Astrocyte of the cerebellum (primary cell): ENCODE results near the gene GPC5.

ENCODE experiments used
- DNase-seq: peaks from one replicate; pipeline ENCODE4 v3.0.0-alpha.2; 2011; ENCODE audit warnings: low read depth
- H3K4me3 ChIP-seq: 2 replicates; pipeline ENCODE4 v1.5.1; 2011; ENCODE audit warnings: mild to moderate bottlenecking, low read depth, low read length, moderate library complexity
- in situ Hi-C: cut with HindIII; loops from 2 replicates; pipeline ENCODE4 v1.10.0; 2017; ENCODE audit warnings: low sequenced_read_pairs
- TF ChIP-seq, protein P1 (sequence below): IDR thresholded peaks from 2 replicates; pipeline ENCODE4 v1.5.1; 2012; ENCODE audit warnings: low read length, low read depth, moderate library complexity, mild to moderate bottlenecking; ENCODE audit errors: missing control alignments

Gene GPC5

DNA sequence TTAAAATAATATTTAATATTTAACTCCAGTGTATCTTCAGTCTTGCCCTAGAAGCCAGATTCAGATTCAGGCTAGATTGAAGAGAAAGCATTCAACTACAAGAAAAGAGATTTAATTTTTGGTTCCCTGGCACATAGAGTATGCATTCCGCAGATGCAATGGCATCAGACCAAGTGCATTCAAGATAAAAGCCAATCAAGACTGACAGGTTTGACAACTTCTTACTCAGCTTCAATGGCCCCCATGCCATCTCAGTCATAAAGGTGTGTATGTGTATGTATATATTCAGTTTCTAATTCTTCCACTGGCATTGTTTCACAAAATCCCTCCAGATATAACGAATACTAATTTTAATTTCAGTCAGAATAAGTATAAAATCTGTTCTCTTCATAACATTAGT is 1177.4 kb downstream of the GPC5 start:
- TF ChIP-seq, protein P1, sequence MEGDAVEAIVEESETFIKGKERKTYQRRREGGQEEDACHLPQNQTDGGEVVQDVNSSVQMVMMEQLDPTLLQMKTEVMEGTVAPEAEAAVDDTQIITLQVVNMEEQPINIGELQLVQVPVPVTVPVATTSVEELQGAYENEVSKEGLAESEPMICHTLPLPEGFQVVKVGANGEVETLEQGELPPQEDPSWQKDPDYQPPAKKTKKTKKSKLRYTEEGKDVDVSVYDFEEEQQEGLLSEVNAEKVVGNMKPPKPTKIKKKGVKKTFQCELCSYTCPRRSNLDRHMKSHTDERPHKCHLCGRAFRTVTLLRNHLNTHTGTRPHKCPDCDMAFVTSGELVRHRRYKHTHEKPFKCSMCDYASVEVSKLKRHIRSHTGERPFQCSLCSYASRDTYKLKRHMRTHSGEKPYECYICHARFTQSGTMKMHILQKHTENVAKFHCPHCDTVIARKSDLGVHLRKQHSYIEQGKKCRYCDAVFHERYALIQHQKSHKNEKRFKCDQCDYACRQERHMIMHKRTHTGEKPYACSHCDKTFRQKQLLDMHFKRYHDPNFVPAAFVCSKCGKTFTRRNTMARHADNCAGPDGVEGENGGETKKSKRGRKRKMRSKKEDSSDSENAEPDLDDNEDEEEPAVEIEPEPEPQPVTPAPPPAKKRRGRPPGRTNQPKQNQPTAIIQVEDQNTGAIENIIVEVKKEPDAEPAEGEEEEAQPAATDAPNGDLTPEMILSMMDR, result no peak
- DNase-seq, result no peak
- H3K4me3 ChIP-seq, result no peak overlapping the region
- in situ Hi-C loops, result no loop called here

GRCh38 chr13:92578358-92578757 is 1179.9 kb downstream of the GPC5 start:
- DNase-seq, result no peak
- H3K4me3 ChIP-seq, result no peak overlapping the region
- TF ChIP-seq, protein P1, result no peak
- in situ Hi-C loops, result no loop called here

- H3K4me3 ChIP-seq, result no peak overlapping the region
- no peak for DNase-seq
- in situ Hi-C loops, result no loop called here
- TF ChIP-seq, protein P1, result no peak
Observed at GRCh38 chr13:92589955-92590354, 1191.5 kb downstream of the GPC5 start.

DNA sequence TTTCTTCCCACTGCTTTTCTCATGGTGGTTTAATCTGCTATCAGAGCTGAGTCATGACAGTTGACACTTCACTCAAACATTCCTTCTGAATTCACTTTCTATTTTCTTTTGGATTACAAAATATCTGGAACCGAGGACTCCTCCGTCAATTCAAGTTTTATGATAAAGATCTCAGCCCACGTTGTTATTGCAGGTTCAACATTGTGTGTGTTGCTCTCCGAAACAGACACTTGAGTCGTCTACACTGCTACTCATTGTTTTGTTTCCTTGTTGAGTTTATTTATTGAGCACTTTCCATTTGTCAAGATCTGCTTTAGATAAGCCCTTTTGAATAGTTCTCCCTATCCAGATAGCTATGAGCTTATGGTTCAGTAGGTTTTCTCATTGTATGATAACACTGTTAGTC is 1192.1 kb downstream of the GPC5 start:
- in situ Hi-C loops, result no loop called here
- TF ChIP-seq, protein P1, result no peak
- no peak for DNase-seq
- no peak overlapping the region for H3K4me3 ChIP-seq

- no peak overlapping the region for H3K4me3 ChIP-seq
- in situ Hi-C loops, result no loop called here
- no peak for DNase-seq
- TF ChIP-seq, protein P1, result no peak
Observed at GRCh38 chr13:92591117-92591516, 1192.7 kb downstream of the GPC5 start.

DNA sequence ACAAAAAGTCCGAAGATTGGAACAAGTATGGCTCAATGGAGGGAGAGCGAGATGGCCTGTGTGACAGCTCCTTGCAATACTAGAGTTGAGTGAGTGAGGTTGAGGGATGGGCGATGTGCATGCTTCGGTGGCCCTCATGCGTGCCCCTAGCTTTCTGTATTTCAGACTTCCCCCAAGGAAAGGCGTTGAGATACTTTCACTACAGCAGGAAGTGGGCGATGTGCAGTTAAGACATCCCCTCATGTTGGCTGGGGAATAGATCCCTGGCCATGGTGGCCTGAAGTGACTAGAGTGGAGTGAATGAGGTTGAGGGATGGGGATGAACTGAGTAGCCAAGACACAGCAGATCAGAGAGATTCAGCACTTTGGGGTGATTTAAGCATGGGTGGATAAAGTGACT is 1194.3 kb downstream of the GPC5 start:
- no peak overlapping the region for H3K4me3 ChIP-seq
- in situ Hi-C loops, result no loop called here
- no peak for DNase-seq
- TF ChIP-seq, protein P1, result no peak

GRCh38 chr13:92602560-92602959 is 1204.1 kb downstream of the GPC5 start:
- DNase-seq, result peak; percentile 5
- H3K4me3 ChIP-seq, result no peak overlapping the region
- TF ChIP-seq, protein P1, result no peak
- in situ Hi-C loops, result no loop called here
